Measurements from ENCODE around the gene DGKI. TPM values are rescaled to one million over a fixed set of nuclear protein-coding genes. Genes with fewer than 3 reads are reported as not detected.

Gene DGKI
- total RNA-seq, 1 experiment from 2014 or later = 0.15 TPM

DNA sequence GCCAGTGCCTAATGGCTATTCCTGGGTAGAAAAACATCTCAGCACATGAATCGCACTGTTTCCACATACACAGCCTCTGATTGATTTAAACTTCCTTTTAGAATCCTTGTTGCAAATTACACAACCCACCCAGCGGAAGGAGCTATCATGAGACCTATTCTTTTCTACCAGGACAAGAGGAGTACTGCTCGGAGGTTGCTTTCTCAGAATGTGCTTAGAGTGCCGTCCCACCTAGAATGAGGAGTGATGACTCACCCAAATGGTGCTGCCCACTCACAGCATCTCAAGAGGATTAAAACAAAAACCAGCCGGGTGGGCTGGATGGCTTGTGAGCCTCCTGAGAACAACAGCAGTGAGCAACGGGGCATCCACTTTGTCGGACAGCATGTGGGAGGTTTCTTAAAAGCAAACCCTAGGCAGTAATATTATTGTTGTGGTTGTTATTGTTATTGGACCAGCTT, 128.9 kb downstream of the DGKI start:
- no peak overlapping the region for H2AFZ ChIP-seq (ENCODE audit: low read depth, low read length, poor library complexity, severe bottlenecking)
- no peak for DNase-seq (ENCODE audit: low read depth, low spot score)
- POLR2A ChIA-PET = no interaction called here

DNA sequence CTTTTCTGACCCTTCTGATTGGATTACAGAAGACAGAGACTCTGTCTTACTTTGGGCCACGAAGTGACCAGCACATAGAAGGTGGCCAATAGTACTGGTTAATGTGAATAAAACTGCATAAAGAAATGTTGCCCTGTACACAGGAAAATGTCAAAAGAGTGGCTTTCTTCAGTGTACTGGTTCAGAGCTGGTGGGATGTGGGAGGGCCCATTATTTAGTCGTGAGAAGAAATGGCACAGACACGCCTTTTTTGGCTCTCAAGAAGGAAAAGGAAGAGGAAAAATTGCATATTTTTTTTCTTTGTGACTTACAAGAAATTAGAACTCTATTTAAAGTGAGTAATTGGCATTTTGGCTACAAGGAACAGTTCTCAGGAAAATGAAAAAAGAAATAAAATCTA, 129.7 kb downstream of the DGKI start:
- POLR2A ChIA-PET = no interaction called here
- DNase-seq (ENCODE audit: low read depth, low spot score) (no peak), ATAC-seq (no peak)
- BruUV-seq (replicated peaks) = no TSS peak
- RAD21 ChIA-PET (ENCODE audit: low non-redundant PET in 1 of 2, low total read pairs in 2 of 2, uncharacterized antibody in 2 of 2, unreplicated experiment in 2 of 2) = no interaction called here
- H3K9ac ChIP-seq (ENCODE audit: low read length) = no peak overlapping the region
- TF ChIP-seq CBX3 (IDR thresholded peaks at IDR 0.05; ENCODE audit: low read depth) (no peak), POLR2AphosphoS5 (IDR thresholded peaks at IDR 0.05; ENCODE audit: low read depth, low read length) (no peak), SP1 (IDR thresholded peaks at IDR 0.05; ENCODE audit: low read depth) (no peak), ELF1 (IDR thresholded peaks at IDR 0.05; ENCODE audit: borderline replicate concordance, low read depth) (no peak), CEBPB (IDR thresholded peaks at IDR 0.05; ENCODE audit: low read depth) (no peak), SRF (IDR thresholded peaks at IDR 0.05; ENCODE audit: low read depth) (no peak), TCF7L2 (IDR thresholded peaks at IDR 0.05; ENCODE audit: borderline replicate concordance, extremely low read depth, insufficient read depth, insufficient read length) (no peak), ZFX (IDR thresholded peaks at IDR 0.05) (no peak), POLR2A (IDR thresholded peaks at IDR 0.05; ENCODE audit: borderline replicate concordance, extremely low read depth, insufficient read depth, insufficient read length) (no peak)
- TF ChIP-seq, protein P1, sequence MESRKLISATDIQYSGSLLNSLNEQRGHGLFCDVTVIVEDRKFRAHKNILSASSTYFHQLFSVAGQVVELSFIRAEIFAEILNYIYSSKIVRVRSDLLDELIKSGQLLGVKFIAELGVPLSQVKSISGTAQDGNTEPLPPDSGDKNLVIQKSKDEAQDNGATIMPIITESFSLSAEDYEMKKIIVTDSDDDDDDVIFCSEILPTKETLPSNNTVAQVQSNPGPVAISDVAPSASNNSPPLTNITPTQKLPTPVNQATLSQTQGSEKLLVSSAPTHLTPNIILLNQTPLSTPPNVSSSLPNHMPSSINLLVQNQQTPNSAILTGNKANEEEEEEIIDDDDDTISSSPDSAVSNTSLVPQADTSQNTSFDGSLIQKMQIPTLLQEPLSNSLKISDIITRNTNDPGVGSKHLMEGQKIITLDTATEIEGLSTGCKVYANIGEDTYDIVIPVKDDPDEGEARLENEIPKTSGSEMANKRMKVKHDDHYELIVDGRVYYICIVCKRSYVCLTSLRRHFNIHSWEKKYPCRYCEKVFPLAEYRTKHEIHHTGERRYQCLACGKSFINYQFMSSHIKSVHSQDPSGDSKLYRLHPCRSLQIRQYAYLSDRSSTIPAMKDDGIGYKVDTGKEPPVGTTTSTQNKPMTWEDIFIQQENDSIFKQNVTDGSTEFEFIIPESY (IDR thresholded peaks at IDR 0.05; ENCODE audit: extremely low read depth, insufficient replicate concordance, low read length) = no peak
- TF ChIP-seq, protein P2, sequence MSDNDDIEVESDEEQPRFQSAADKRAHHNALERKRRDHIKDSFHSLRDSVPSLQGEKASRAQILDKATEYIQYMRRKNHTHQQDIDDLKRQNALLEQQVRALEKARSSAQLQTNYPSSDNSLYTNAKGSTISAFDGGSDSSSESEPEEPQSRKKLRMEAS (IDR thresholded peaks at IDR 0.05) = no peak
- TF ChIP-seq, protein P3, sequence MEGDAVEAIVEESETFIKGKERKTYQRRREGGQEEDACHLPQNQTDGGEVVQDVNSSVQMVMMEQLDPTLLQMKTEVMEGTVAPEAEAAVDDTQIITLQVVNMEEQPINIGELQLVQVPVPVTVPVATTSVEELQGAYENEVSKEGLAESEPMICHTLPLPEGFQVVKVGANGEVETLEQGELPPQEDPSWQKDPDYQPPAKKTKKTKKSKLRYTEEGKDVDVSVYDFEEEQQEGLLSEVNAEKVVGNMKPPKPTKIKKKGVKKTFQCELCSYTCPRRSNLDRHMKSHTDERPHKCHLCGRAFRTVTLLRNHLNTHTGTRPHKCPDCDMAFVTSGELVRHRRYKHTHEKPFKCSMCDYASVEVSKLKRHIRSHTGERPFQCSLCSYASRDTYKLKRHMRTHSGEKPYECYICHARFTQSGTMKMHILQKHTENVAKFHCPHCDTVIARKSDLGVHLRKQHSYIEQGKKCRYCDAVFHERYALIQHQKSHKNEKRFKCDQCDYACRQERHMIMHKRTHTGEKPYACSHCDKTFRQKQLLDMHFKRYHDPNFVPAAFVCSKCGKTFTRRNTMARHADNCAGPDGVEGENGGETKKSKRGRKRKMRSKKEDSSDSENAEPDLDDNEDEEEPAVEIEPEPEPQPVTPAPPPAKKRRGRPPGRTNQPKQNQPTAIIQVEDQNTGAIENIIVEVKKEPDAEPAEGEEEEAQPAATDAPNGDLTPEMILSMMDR (IDR thresholded peaks at IDR 0.05 in 2 of 3, conservative IDR thresholded peaks at IDR 0.05 in 1 of 3; ENCODE audit: borderline replicate concordance in 1 of 3, insufficient read depth in 1 of 3, low read depth in 2 of 3, low read length in 2 of 3) = no peak
- intact Hi-C loops (cut with micrococcal nuclease) = no loop called here
- CTCF ChIA-PET = no interaction called here
- H3K27me3 ChIP-seq (ENCODE audit: insufficient read depth, low read length) = peaks cover 20% of the 10 kb centered on the region; the same call in 1 of the 2 replicates
- no peaks in the 10 kb centered on the region for H3K9me3 ChIP-seq (ENCODE audit: control insufficient read depth in 1 of 2, insufficient read depth in 1 of 2, low read depth in 1 of 2, low read length in 2 of 2)
- no peaks in the 10 kb centered on the region for H3K4me1 ChIP-seq (ENCODE audit: control insufficient read depth in 1 of 2, insufficient read depth in 2 of 2, low read length in 2 of 2)
- no peak overlapping the region for H2AFZ ChIP-seq (ENCODE audit: low read depth, low read length, poor library complexity, severe bottlenecking)
- H3K4me3 ChIP-seq (replicated peaks in 1 of 2; ENCODE audit: low read depth in 1 of 2, low read length in 2 of 2) = no peak overlapping the region
- no peaks in the 10 kb centered on the region for H3K9me2 ChIP-seq (ENCODE audit: insufficient read depth)
- no peaks in the 10 kb centered on the region for H3K36me3 ChIP-seq (ENCODE audit: control insufficient read depth in 1 of 2, insufficient read depth in 2 of 2, low read length in 2 of 2)
- no peak overlapping the region for H3K27ac ChIP-seq (ENCODE audit: low read depth, low read length)
- no peaks in the 10 kb centered on the region for H4K20me1 ChIP-seq (ENCODE audit: insufficient read depth)
- no peaks in the 10 kb centered on the region for H3K79me2 ChIP-seq (ENCODE audit: insufficient read depth, low read length)
- no peak overlapping the region for H3K4me2 ChIP-seq (ENCODE audit: low read length)

More for the DNA sequence above, 128.9 kb downstream of the DGKI start:
- Histone ChIP-seq H4K20me1 (ENCODE audit: insufficient read depth) (no peaks in the 10 kb centered on the region), H3K9me2 (ENCODE audit: insufficient read depth) (no peaks in the 10 kb centered on the region), H3K9me3 (ENCODE audit: control insufficient read depth in 1 of 2, insufficient read depth in 1 of 2, low read depth in 1 of 2, low read length in 2 of 2) (no peaks in the 10 kb centered on the region), H3K4me3 (replicated peaks in 1 of 2; ENCODE audit: low read depth in 1 of 2, low read length in 2 of 2) (no peak overlapping the region), H3K27me3 (ENCODE audit: insufficient read depth, low read length) (peaks cover 20% of the 10 kb centered on the region; the same call in 1 of the 2 replicates), H3K4me1 (ENCODE audit: control insufficient read depth in 1 of 2, insufficient read depth in 2 of 2, low read length in 2 of 2) (no peaks in the 10 kb centered on the region), H3K4me2 (ENCODE audit: low read length) (no peak overlapping the region), H3K9ac (ENCODE audit: low read length) (no peak overlapping the region), H3K36me3 (ENCODE audit: control insufficient read depth in 1 of 2, insufficient read depth in 2 of 2, low read length in 2 of 2) (no peaks in the 10 kb centered on the region), H3K79me2 (ENCODE audit: insufficient read depth, low read length) (no peaks in the 10 kb centered on the region), H3K27ac (ENCODE audit: low read depth, low read length) (no peak overlapping the region)
- CTCF ChIA-PET = no interaction called here
- intact Hi-C loops (cut with micrococcal nuclease) = no loop called here
- TF ChIP-seq ELF1 (IDR thresholded peaks at IDR 0.05; ENCODE audit: borderline replicate concordance, low read depth) (no peak), CEBPB (IDR thresholded peaks at IDR 0.05; ENCODE audit: low read depth) (no peak), EZH2phosphoT487 (IDR thresholded peaks at IDR 0.05; ENCODE audit: borderline replicate concordance) (no peak), POLR2AphosphoS5 (IDR thresholded peaks at IDR 0.05; ENCODE audit: low read depth, low read length) (no peak), ZNF274 (IDR thresholded peaks at IDR 0.05; ENCODE audit: low read depth, low read length) (no peak)
- TF ChIP-seq, protein P4, sequence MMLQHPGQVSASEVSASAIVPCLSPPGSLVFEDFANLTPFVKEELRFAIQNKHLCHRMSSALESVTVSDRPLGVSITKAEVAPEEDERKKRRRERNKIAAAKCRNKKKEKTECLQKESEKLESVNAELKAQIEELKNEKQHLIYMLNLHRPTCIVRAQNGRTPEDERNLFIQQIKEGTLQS (IDR thresholded peaks at IDR 0.05) = no peak
- TF ChIP-seq, protein P2 (IDR thresholded peaks at IDR 0.05) = no peak
- RAD21 ChIA-PET (ENCODE audit: low non-redundant PET in 1 of 2, low total read pairs in 2 of 2, uncharacterized antibody in 2 of 2, unreplicated experiment in 2 of 2) = no interaction called here
- no TSS peak for BruUV-seq (replicated peaks)
- ATAC-seq = no peak

Data from HCT116 (cell line).